NB4 (cell line): ENCODE measurements around the gene PPIF.

Source experiments
- DNase-seq: peaks from one replicate; pipeline ENCODE4 v3.0.0; 2010; ENCODE audit warnings: low read depth
- H3K4me3 ChIP-seq: one replicate; pipeline ENCODE4 v1.5.1; 2011; ENCODE audit warnings: mild to moderate bottlenecking, low read depth, low read length, moderate library complexity
- CTCF ChIP-seq: IDR thresholded peaks from one replicate; pipeline ENCODE4 v1.5.1; 2012; ENCODE audit warnings: low read depth, low read length
- MAX ChIP-seq: IDR thresholded peaks from 2 replicates; pipeline ENCODE4 v1.6.1; 2011; ENCODE audit warnings: low read depth, low read length
- MYC ChIP-seq: IDR thresholded peaks from 2 replicates; pipeline ENCODE4 v1.6.1; 2011; ENCODE audit warnings: low read depth, low read length
- POLR2A ChIP-seq: IDR thresholded peaks from 2 replicates; pipeline ENCODE4 v1.6.1; 2011; ENCODE audit warnings: mild to moderate bottlenecking; ENCODE audit not compliant: insufficient read length; ENCODE audit errors: extremely low read depth

Gene PPIF

DNA sequence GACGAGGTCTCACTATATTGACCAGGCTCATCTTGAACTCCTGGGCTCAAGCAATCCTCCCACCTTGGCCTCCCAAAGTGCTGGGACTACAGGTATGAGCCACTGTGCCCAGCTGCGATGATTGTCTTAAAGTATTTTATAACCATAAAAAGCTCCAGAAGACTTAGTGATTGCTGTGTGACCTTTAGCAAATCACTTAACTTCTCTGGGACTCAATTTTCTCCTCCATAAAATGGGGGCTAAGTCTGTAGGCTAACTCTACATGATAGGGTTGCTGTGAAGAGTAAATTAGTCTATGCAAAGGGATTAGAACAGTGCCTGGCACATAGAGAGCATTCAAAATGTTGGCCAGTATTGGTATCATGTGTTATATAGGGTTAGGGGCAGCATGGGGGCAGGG is 42.8 kb downstream of the PPIF start:
- no peak for DNase-seq
- TF ChIP-seq MAX (no peak), MYC (no peak), POLR2A (no peak), CTCF (no peak)
- H3K4me3 ChIP-seq, result no peak overlapping the region

DNA sequence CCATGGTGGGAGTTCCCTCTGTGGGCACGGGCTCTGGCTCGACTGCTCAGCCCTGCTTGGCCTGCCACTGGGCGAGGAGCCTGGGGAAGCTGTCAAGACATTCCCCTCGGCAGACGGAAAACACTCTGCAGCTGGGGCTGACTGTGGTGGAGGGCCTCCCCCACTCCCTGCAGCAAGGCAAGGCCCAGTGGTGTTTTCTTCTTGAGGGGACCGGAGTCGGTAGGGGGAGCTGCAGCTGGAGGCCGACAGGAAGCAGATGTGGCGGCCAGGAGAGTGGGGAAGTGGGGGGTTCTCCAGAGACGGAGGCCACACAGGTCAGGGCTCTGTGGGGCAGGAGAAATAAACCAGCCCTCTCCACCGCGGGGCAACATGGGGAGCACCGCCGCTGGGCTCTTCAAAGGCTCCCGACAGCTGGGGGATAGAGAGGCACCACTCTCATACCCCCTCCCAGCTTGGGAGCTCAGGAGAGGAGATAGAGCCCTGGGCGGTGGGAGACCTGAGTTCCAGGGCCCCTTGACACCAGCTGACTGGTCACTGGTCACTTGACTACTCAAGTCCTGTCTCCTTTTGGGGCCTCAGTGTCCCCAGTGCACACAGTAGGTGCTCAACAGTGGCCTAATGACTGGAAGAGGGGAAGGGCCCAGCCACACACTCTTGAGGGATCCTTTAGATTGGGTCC is 43.4 kb downstream of the PPIF start:
- no peak for DNase-seq
- TF ChIP-seq CTCF (no peak), POLR2A (no peak)
- H3K4me3 ChIP-seq, result no peak overlapping the region

DNA sequence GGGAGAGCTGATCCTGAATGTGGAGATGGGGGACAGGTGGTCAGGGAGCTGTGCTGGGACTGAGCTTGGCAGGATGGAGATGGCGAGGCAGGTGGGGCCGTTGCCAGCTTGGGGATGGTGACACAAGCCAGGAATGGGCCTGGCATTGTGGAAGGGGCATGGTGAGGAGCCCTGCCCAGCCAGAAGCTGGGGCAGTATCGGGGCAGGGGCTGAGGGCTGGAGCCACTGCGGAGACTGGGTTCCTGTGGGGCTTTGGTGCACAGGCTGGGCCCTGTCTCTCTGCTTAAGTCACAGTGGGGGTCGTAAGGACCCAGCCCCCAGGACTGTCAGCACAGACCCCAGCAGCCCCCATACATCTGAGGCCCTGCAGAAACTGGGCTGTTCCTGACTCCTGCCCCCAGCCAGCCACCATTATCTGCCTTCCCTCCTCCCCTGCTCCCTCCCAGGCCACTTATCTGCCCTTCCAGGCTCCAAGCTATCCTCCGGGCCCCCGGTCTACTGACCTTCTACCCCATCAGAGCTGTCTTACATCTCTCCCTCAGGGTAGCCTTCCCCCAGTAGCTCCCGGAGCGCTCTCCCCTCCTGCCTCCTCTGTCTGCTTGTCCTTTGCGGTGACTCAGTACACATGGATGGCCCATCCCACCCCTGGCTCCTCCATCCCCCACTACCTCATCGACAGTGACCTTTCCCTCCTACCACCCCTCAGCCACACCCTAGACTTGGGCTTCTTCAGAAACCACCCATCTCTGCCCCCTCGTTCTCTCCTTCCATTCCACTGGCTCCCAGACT is 44.2 kb downstream of the PPIF start:
- no peak for TF ChIP-seq POLR2A
- DNase-seq, result no peak

GRCh38 chr10:79392020-79392398 is 44.7 kb downstream of the PPIF start:
- no peak overlapping the region for H3K4me3 ChIP-seq
- TF ChIP-seq MYC, result no peak
- DNase-seq, result no peak

More for the DNA sequence above, 44.2 kb downstream of the PPIF start:
- no peak overlapping the region for H3K4me3 ChIP-seq

GRCh38 chr10:79392506-79393176 is 45.4 kb downstream of the PPIF start:
- H3K4me3 ChIP-seq, result no peak overlapping the region
- DNase-seq, result no peak
- TF ChIP-seq CTCF, result no peak
- TF ChIP-seq MYC, result no peak
- TF ChIP-seq MAX, result no peak
- no peak for TF ChIP-seq POLR2A

GRCh38 chr10:79393221-79393923 is 46.1 kb downstream of the PPIF start:
- DNase-seq, result no peak
- H3K4me3 ChIP-seq, result no peak overlapping the region
- no peak for TF ChIP-seq POLR2A
- TF ChIP-seq CTCF, result no peak
- no peak for TF ChIP-seq MYC
- no peak for TF ChIP-seq MAX
